Left lung (tissue), 10 donors: ENCODE data around the gene NCK1. TPM values are rescaled to one million over a fixed set of nuclear protein-coding genes. Genes with fewer than 3 reads are reported as not detected.

Source experiments
- ATAC-seq: fragments of 200-7000 bp; cut with Tn5 transposase; one replicate; pipeline ENCODE4 v1.9.1; 2020; ENCODE audit warnings: moderate library complexity
- DNase-seq, 4 donors: peaks; one replicate each; pipeline ENCODE4 v3.0.0-alpha.2; 2013 to 2020
- H3K27ac ChIP-seq, 2 donors: fragments of 200-600 bp; sonication (generic) in 1 of 2; one replicate each; pipeline versions ENCODE4 v1.5.0 to v1.8.0; 2020 to 2021
- H3K27me3 ChIP-seq, 2 donors: fragments of 200-600 bp; sonication (generic) in 1 of 2; one replicate each; pipeline versions ENCODE4 v1.5.0 to v1.8.0; 2020 to 2021
- H3K36me3 ChIP-seq, 2 donors: fragments of 200-600 bp; sonication (generic) in 1 of 2; one replicate each; pipeline versions ENCODE4 v1.5.0 to v1.8.0; 2020 to 2021
- H3K4me1 ChIP-seq, 2 donors: fragments of 200-600 bp; one replicate each; pipeline ENCODE4 v1.8.0; 2021
- H3K4me3 ChIP-seq, 2 donors: fragments of 200-600 bp; sonication (generic) in 1 of 2; one replicate each; pipeline versions ENCODE4 v1.5.0 to v1.8.0; 2020 to 2021; ENCODE audit warnings: mild to moderate bottlenecking in 1 of 2
- H3K9me3 ChIP-seq, 2 donors: fragments of 200-600 bp; sonication (generic) in 1 of 2; one replicate each; pipeline versions ENCODE4 v1.5.0 to v1.8.0; 2020 to 2021
- intact Hi-C, 2 donors: fragments of 100-400 bp; cut with DNase I; formaldehyde crosslinking; loops; one replicate each; pipeline versions ENCODE4 v1.11.2 to v1.14.2; 2022
- polyA plus RNA-seq, 6 donors: library from polyadenylated mRNA; unstranded; fragments of 120-200 nt; gene quantifications; one replicate each; pipeline ENCODE4 v1.2.1, GENCODE V29; 2013; ENCODE audit not compliant: insufficient read length in 6 of 6
- total RNA-seq, 2 donors: library from RNA; stranded (reverse); fragmentation: NEBNext Ultra II Directional; extraction: Animal tissue kit (Norgen Biotek cat#: 25700); gene quantifications; one replicate each; pipeline ENCODE4 v1.2.1, GENCODE V29; 2021
- TF ChIP-seq, protein P1 (sequence below), 2 donors: fragments of 200-600 bp; sonication (generic) in 1 of 2; IDR thresholded peaks; one replicate each; pipeline versions ENCODE4 v1.5.0 to v1.8.0; 2021; ENCODE audit warnings: antibody characterized with exemption in 2 of 2
- donor health status: DM: no; HTN: yes; CAD: no.
- donor health status: DM: no; HTN: no; CAD: no.

NCK1 gene
- total and polyA plus RNA-seq, 8 donors = 31.9 to 54.6 (median 47.7) TPM

DNA sequence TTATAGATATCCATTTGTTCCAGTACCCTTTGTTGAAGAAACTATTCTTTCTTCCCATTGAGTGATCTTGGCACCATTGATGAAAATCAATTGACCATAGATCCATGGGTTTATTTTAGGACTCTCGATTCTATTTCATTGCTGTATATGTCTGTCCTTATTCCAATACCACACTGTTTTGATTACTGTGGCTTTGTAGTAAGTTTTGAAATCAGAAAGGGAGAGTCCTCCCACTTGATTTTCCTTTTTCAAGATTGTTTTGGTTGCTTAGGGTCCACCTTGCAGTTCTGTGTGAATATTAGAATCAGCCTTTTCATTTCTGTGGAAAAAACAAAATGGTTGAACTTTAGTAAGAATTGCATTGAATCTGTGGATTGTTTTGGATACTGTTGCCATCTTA is 75.2 kb downstream of the NCK1 start:
- Histone ChIP-seq H3K4me1 (peaks cover 0 to 72% of the 10 kb centered on the region in 2 donors), H3K36me3 (peaks cover 0 to 4% of the 10 kb centered on the region in 2 donors), H3K27me3 (no peaks in the 10 kb centered on the region), H3K27ac (peak overlapping the region in 1 of 2 donors; percentile 20), H3K9me3 (no peaks in the 10 kb centered on the region), H3K4me3 (no peak overlapping the region)
- intact Hi-C loops = no loop called here
- TF ChIP-seq, protein P1, sequence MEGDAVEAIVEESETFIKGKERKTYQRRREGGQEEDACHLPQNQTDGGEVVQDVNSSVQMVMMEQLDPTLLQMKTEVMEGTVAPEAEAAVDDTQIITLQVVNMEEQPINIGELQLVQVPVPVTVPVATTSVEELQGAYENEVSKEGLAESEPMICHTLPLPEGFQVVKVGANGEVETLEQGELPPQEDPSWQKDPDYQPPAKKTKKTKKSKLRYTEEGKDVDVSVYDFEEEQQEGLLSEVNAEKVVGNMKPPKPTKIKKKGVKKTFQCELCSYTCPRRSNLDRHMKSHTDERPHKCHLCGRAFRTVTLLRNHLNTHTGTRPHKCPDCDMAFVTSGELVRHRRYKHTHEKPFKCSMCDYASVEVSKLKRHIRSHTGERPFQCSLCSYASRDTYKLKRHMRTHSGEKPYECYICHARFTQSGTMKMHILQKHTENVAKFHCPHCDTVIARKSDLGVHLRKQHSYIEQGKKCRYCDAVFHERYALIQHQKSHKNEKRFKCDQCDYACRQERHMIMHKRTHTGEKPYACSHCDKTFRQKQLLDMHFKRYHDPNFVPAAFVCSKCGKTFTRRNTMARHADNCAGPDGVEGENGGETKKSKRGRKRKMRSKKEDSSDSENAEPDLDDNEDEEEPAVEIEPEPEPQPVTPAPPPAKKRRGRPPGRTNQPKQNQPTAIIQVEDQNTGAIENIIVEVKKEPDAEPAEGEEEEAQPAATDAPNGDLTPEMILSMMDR (IDR thresholded peaks at IDR 0.05) = no peak
- ATAC-seq (no peak), DNase-seq (no peak)

DNA sequence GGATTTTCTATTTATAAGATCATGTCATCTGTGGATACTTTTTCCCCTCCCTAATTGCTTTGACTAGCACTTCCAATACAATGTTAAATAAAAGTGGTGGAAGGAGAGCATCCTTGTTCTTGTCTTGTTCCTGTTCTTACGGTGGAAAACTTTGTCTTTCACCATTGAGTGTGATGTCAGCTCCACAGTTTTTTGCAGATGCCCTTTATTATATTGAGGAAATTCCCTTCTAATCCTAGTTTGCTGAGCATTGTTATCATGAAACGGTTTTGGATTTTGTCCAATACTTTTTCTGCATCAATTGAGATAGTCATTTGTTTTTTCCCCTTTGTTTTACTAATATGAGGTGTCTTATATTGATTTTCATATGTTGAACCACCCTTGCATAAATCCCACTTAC is 75.8 kb downstream of the NCK1 start:
- ATAC-seq (no peak), DNase-seq (no peak)
- Histone ChIP-seq H3K36me3 (peaks cover 0 to 4% of the 10 kb centered on the region in 2 donors), H3K4me1 (peaks cover 1 to 72% of the 10 kb centered on the region in 2 donors), H3K9me3 (no peaks in the 10 kb centered on the region), H3K4me3 (no peak overlapping the region), H3K27ac (peak overlapping the region in 1 of 2 donors; percentile 20), H3K27me3 (no peaks in the 10 kb centered on the region)
- TF ChIP-seq, protein P1 (IDR thresholded peaks at IDR 0.05) = no peak
- intact Hi-C loops = no loop called here

DNA sequence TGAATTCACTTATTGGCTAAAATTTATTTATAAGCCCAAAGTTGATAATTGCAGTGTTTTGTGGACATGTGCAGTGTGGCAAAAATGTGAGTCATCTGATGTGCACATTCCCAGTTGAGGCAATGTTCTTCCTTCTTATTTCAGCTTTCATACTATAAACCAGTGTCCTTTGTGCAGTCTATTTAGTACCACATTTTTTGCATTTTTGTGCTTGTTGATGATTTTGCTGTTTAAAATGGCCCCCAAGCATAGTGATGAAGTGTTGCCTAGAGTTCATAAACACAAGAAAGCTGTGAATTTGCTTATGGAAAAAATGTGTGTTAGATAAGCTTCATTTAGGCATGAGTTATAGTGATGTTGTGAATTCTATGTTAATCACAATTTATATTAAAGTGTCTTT is 76.3 kb downstream of the NCK1 start:
- no peak for DNase-seq
- H3K27me3 ChIP-seq = no peaks in the 10 kb centered on the region
- peaks cover 6 to 72% of the 10 kb centered on the region in 2 donors for H3K4me1 ChIP-seq
- H3K27ac ChIP-seq = peak overlapping the region in 1 of 2 donors; percentile 20
- H3K4me3 ChIP-seq = no peak overlapping the region
- H3K36me3 ChIP-seq = peaks cover 0 to 4% of the 10 kb centered on the region in 2 donors
- peak; percentile 43 for ATAC-seq
- H3K9me3 ChIP-seq = no peaks in the 10 kb centered on the region
- intact Hi-C loops = no loop called here
- TF ChIP-seq, protein P1 (IDR thresholded peaks at IDR 0.05) = no peak

DNA sequence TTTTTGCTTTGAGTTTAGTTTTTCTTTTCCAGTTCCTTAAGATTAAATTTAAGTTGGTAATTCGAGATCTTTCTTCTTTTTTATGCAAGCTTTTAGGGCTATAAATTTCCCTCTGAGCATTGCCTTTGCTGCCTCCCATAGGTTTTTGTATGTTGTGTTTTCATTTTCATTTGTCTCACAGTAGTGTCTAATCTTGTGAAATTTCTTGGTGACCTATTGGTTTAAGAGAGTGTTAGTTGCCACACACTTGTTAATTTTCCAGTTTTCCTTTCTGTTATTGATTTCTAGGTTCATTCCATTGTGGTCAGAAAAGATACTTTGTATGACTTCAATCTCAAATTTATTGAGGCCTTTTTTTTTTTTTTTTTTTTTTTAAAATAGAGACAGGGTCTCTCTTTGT is 77.5 kb downstream of the NCK1 start:
- intact Hi-C loops = no loop called here
- ATAC-seq (no peak), DNase-seq (no peak)
- Histone ChIP-seq H3K9me3 (no peaks in the 10 kb centered on the region), H3K4me3 (no peak overlapping the region), H3K36me3 (peaks cover 0 to 1% of the 10 kb centered on the region in 2 donors), H3K27me3 (no peaks in the 10 kb centered on the region), H3K4me1 (peaks cover 9 to 69% of the 10 kb centered on the region in 2 donors), H3K27ac (no peak overlapping the region)
- TF ChIP-seq, protein P1 (IDR thresholded peaks at IDR 0.05) = no peak

DNA sequence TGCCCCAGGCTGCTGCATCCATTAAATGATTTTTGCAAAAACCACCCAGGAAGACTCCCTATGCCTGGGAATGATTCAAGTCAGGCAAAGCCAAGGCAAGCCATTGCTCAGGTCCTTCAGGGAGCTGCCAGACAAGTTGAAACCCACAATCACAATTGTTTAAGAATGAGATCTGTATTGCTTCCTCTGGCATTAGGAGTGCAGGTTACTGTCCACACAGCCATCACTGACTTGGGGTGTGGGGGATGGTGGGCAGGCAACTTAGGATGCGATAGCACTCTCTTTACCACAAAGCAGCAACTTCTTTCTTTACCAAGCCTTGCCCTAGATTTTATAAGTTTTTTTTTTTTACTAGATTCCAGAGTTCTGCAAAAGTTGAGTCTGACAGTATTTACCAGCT is 80.8 kb downstream of the NCK1 start:
- no peaks in the 10 kb centered on the region for H3K9me3 ChIP-seq
- intact Hi-C loops = no loop called here
- H3K4me1 ChIP-seq = peaks cover 9 to 60% of the 10 kb centered on the region in 2 donors
- H3K27me3 ChIP-seq = no peaks in the 10 kb centered on the region
- no peak overlapping the region for H3K4me3 ChIP-seq
- peaks cover 0 to 9% of the 10 kb centered on the region in 2 donors for H3K36me3 ChIP-seq
- TF ChIP-seq, protein P1 (IDR thresholded peaks at IDR 0.05) = no peak
- H3K27ac ChIP-seq = peak overlapping the region in 1 of 2 donors; percentile 42
- DNase-seq (no peak), ATAC-seq (no peak)
